ENCODE results near the gene TOR2A.

GRCh38 chr9:127716412-127716811, 18.7 kb downstream of the TOR2A start:
- TF ChIP-seq CTCF (IDR thresholded peaks at IDR 0.05), result no peak
- no peak for TF ChIP-seq POLR2A (IDR thresholded peaks at IDR 0.05)

Data from thyroid gland (tissue), 4 donors.